ENCODE data around the gene MYMX.

DNA sequence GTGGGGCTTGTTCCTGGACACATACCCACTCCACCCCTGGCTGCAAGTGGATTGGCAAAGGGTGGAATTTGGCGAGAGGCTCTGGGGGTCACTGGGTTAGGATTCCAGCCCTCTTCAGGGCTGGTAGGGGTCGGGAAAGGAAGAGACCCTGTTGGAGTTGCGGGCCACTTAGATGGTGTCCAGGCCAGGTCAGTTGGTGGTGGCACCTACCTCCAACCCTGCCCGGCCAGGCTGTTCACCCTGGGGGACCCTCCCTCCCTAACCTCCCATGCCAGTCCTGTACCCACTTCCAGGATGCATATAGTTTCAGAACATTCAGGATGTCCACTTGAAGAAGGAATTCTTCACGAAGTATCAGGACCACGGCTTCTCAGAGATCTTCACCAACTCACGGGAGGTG, 37.1 kb upstream of the MYMX start:
- no peak for TF ChIP-seq CTCF (IDR thresholded peaks at IDR 0.05)
- no peak for TF ChIP-seq POLR2A (IDR thresholded peaks at IDR 0.05)
- no peak for TF ChIP-seq POLR2AphosphoS5 (IDR thresholded peaks at IDR 0.05; ENCODE audit: insufficient read depth in 1 of 2, low read depth in 1 of 2)
